NCI-H2029 (cell line): ENCODE data around the gene SPINK5.
"Not testable (repeated sequence)": the region's sequence is repeated elsewhere in the genome, so short reads cannot be mapped to it uniquely, and the experiment has no call there.

Experiments used
- DNase-seq: peaks from one replicate; lab custom pipeline; 2025; lab: John Stamatoyannopoulos, UW

SPINK5 gene

GRCh38 chr5:148063861-148064260 is at the start of gene SPINK5:
Gene SPINK5, plus strand, starts transcription at chr5:148063980. Its CDS starts 65 bp downstream, at chr5:148064045.
- no peak for DNase-seq

GRCh38 chr5:148014276-148014675 is 49.5 kb upstream of the SPINK5 start:
- DNase-seq: no peak

- DNase-seq: no peak
Observed at GRCh38 chr5:148020257-148020988, 43.4 kb upstream of the SPINK5 start.

GRCh38 chr5:148027505-148027904 is 36.3 kb upstream of the SPINK5 start:
- DNase-seq: no peak

GRCh38 chr5:148029131-148029530 is 34.6 kb upstream of the SPINK5 start:
- no peak for DNase-seq

GRCh38 chr5:148033134-148033533 is 30.6 kb upstream of the SPINK5 start:
- DNase-seq: no peak

GRCh38 chr5:148035676-148036075 is 28.1 kb upstream of the SPINK5 start:
- DNase-seq: no peak

- no peak for DNase-seq
Observed at GRCh38 chr5:148042881-148043280, 20.9 kb upstream of the SPINK5 start.

GRCh38 chr5:148043705-148044104 is 20.1 kb upstream of the SPINK5 start:
- DNase-seq: no peak

GRCh38 chr5:148055160-148055559 is 8.6 kb upstream of the SPINK5 start:
- DNase-seq: not testable (repeated sequence)

GRCh38 chr5:148060309-148060708 is 3.5 kb upstream of the SPINK5 start:
- DNase-seq: no peak

GRCh38 chr5:148060881-148061280 is 2.9 kb upstream of the SPINK5 start:
- no peak for DNase-seq

GRCh38 chr5:148070621-148071020 is 6.8 kb downstream of the SPINK5 start:
- DNase-seq: no peak

- DNase-seq: no peak
Observed at GRCh38 chr5:148072207-148072606, 8.4 kb downstream of the SPINK5 start.

- no peak for DNase-seq
Observed at GRCh38 chr5:148075529-148075928, 11.7 kb downstream of the SPINK5 start.

- DNase-seq: no peak
Observed at GRCh38 chr5:148083203-148083602, 19.4 kb downstream of the SPINK5 start.

GRCh38 chr5:148084269-148084668 is 20.5 kb downstream of the SPINK5 start:
- DNase-seq: no peak

GRCh38 chr5:148085310-148085709 is 21.5 kb downstream of the SPINK5 start:
- DNase-seq: no peak

- DNase-seq: no peak
Observed at GRCh38 chr5:148085977-148086705, 22.4 kb downstream of the SPINK5 start.

GRCh38 chr5:148090146-148090772 is 26.5 kb downstream of the SPINK5 start:
- DNase-seq: no peak

- no peak for DNase-seq
Observed at GRCh38 chr5:148090773-148091250, 27.0 kb downstream of the SPINK5 start.

GRCh38 chr5:148091991-148092964 is 28.5 kb downstream of the SPINK5 start:
- no peak for DNase-seq
